Endothelial cell (in vitro differentiated cells): ENCODE results near the gene MTCL1. TPM values are rescaled to one million over a fixed set of nuclear protein-coding genes. Genes with fewer than 3 reads are reported as not detected.

Experiments used
- DNase-seq: peaks from one replicate; pipeline ENCODE4 v3.0.0; 2021; ENCODE audit warnings: low spot score
- H3K27ac Mint-ChIP-seq: one replicate; pipeline ENCODE4 v1.8.0; 2021; ENCODE audit warnings: mixed read lengths, inconsistent platforms; ENCODE audit not compliant: unreplicated experiment
- H3K27me3 Mint-ChIP-seq: one replicate; pipeline ENCODE4 v1.8.0; 2021; ENCODE audit warnings: mild to moderate bottlenecking, moderate library complexity, mixed read lengths, inconsistent platforms; ENCODE audit not compliant: unreplicated experiment
- H3K36me3 Mint-ChIP-seq: one replicate; pipeline ENCODE4 v1.8.0; 2021; ENCODE audit warnings: mild to moderate bottlenecking, low read depth, mixed read lengths, inconsistent platforms; ENCODE audit not compliant: unreplicated experiment
- H3K4me1 Mint-ChIP-seq: one replicate; pipeline ENCODE4 v1.8.0; 2021; ENCODE audit warnings: mild to moderate bottlenecking, mixed read lengths, inconsistent platforms; ENCODE audit not compliant: unreplicated experiment
- H3K4me3 Mint-ChIP-seq: one replicate; pipeline ENCODE4 v1.8.0; 2021; ENCODE audit warnings: mild to moderate bottlenecking, mixed read lengths, inconsistent platforms; ENCODE audit not compliant: unreplicated experiment
- H3K9me3 Mint-ChIP-seq: one replicate; pipeline ENCODE4 v1.8.0; 2021; ENCODE audit warnings: mixed read lengths, inconsistent platforms; ENCODE audit not compliant: unreplicated experiment
- CTCF ChIP-seq: fragments of 200-600 bp; sonication (generic); IDR thresholded peaks from one replicate; pipeline ENCODE4 v1.5.0; 2021; ENCODE audit warnings: antibody characterized with exemption; ENCODE audit not compliant: unreplicated experiment
- total RNA-seq: library from RNA; stranded (reverse); fragmentation: NEBNext Ultra II Directional; extraction: Animal tissue kit (Norgen Biotek cat#: 25700); gene quantifications from one replicate; pipeline ENCODE4 v1.2.1, GENCODE V29; 2021; ENCODE audit not compliant: unreplicated experiment

The MTCL1 gene
- total RNA-seq, 1 donor from 2014 or later: 3.8 TPM

GRCh38 chr18:8763611-8764010, 58.3 kb downstream of the MTCL1 start:
- no peak for TF ChIP-seq CTCF
- H3K27me3 Mint-ChIP-seq: peaks cover 1% of the 10 kb centered on the region
- no peaks in the 10 kb centered on the region for H3K9me3 Mint-ChIP-seq
- no peak overlapping the region for H3K27ac Mint-ChIP-seq
- H3K36me3 Mint-ChIP-seq: peaks cover 4% of the 10 kb centered on the region
- H3K4me1 Mint-ChIP-seq: peaks cover 2% of the 10 kb centered on the region
- H3K4me3 Mint-ChIP-seq: no peak overlapping the region
- DNase-seq: no peak

GRCh38 chr18:8765783-8766463, 60.6 kb downstream of the MTCL1 start:
- H3K4me1 Mint-ChIP-seq: peaks cover 2% of the 10 kb centered on the region
- H3K36me3 Mint-ChIP-seq: peaks cover 4% of the 10 kb centered on the region
- H3K27ac Mint-ChIP-seq: no peak overlapping the region
- TF ChIP-seq CTCF: no peak
- H3K9me3 Mint-ChIP-seq: no peaks in the 10 kb centered on the region
- H3K27me3 Mint-ChIP-seq: peaks cover 1% of the 10 kb centered on the region
- no peak for DNase-seq
- H3K4me3 Mint-ChIP-seq: no peak overlapping the region

GRCh38 chr18:8766559-8767293, 61.4 kb downstream of the MTCL1 start:
- H3K36me3 Mint-ChIP-seq: peaks cover 4% of the 10 kb centered on the region
- no peak overlapping the region for H3K27ac Mint-ChIP-seq
- DNase-seq: no peak
- no peak overlapping the region for H3K4me3 Mint-ChIP-seq
- H3K9me3 Mint-ChIP-seq: no peaks in the 10 kb centered on the region
- no peak for TF ChIP-seq CTCF
- H3K4me1 Mint-ChIP-seq: peaks cover 3% of the 10 kb centered on the region
- peaks cover 1% of the 10 kb centered on the region for H3K27me3 Mint-ChIP-seq

- no peak for TF ChIP-seq CTCF
- H3K27ac Mint-ChIP-seq: no peak overlapping the region
- H3K9me3 Mint-ChIP-seq: no peaks in the 10 kb centered on the region
- peaks cover 6% of the 10 kb centered on the region for H3K4me1 Mint-ChIP-seq
- no peak for DNase-seq
- peaks cover under 1% of the 10 kb centered on the region for H3K27me3 Mint-ChIP-seq
- H3K36me3 Mint-ChIP-seq: peaks cover 2% of the 10 kb centered on the region
- H3K4me3 Mint-ChIP-seq: no peak overlapping the region
Observed at GRCh38 chr18:8767340-8767739, 62.0 kb downstream of the MTCL1 start.

GRCh38 chr18:8769509-8770095, 64.2 kb downstream of the MTCL1 start:
- H3K4me1 Mint-ChIP-seq: peaks cover 4% of the 10 kb centered on the region
- no peak overlapping the region for H3K4me3 Mint-ChIP-seq
- no peak for TF ChIP-seq CTCF
- H3K36me3 Mint-ChIP-seq: no peaks in the 10 kb centered on the region
- H3K27ac Mint-ChIP-seq: no peak overlapping the region
- H3K27me3 Mint-ChIP-seq: no peaks in the 10 kb centered on the region
- H3K9me3 Mint-ChIP-seq: no peaks in the 10 kb centered on the region
- no peak for DNase-seq
